K562 (cell line): Measurements from ENCODE around the gene ZNF280D. TPM values are rescaled to one million over a fixed set of nuclear protein-coding genes. Genes with fewer than 3 reads are reported as not detected.

Source experiments
- ATAC-seq: fragments of 200-7000 bp; cut with Tn5 transposase; 3 replicates; pipeline ENCODE4 v1.9.1; 2020; ENCODE audit warnings: moderate library complexity
- BruUV-seq: library from RNA; stranded (reverse); fragments of 400-500 nt; replicated peaks from 2 replicates; lab custom pipeline; 2021; lab: Mats Ljungman, UMichigan
- CTCF ChIA-PET: fragments of 300-600 bp; formaldehyde crosslinking; extraction: SDS; loops from one replicate; lab custom pipeline; 2021; ENCODE audit warnings: low intra/inter-chr PET ratio; lab: Yijun Ruan, JAX
- POLR2A ChIA-PET: fragments of 300-600, 350-650 bp; sonication (Branson Sonifier 250); formaldehyde crosslinking; extraction: SDS; loops from one replicate; lab custom pipeline; 2021; ENCODE audit warnings: antibody characterized with exemption, inconsistent platforms; lab: Yijun Ruan, JAX
- DNase-seq, 4 experiments: peaks; one replicate each; pipeline versions ENCODE4 v3.0.0 to v3.0.0-alpha.2; 2011 to 2018; ENCODE audit warnings: low spot score in 3 of 4, mixed read lengths in 3 of 4; ENCODE audit errors: extremely low read depth in 1 of 4
- FAIRE-seq: peaks from 2 replicates; lab custom pipeline; 2011; peaks lifted over from hg19 to GRCh38; lab: Jason Lieb, UNC
- H2AFZ ChIP-seq: 2 replicates; pipeline ENCODE4 v1.6.0; 2011; ENCODE audit warnings: low read depth, low read length, control low read depth, inconsistent platforms
- H3K27ac ChIP-seq: fragments of 200-600 bp; 3 replicates; pipeline ENCODE4 v1.8.0; 2011; ENCODE audit warnings: low read depth, mild to moderate bottlenecking, control low read depth, inconsistent platforms, low read length, moderate library complexity, mixed read lengths; ENCODE audit errors: extremely low read depth
- H3K27me3 ChIP-seq, 2 experiments: fragments of 300-600 bp in 1 of 2; 2 replicates in 1 of 2; 3 replicates in 1 of 2; pipeline versions ENCODE4 v1.6.0 to v1.8.0; 2011; ENCODE audit warnings: inconsistent platforms in 2 of 2, low read length in 2 of 2, mild to moderate bottlenecking in 1 of 2, mixed read lengths in 1 of 2, moderate library complexity in 1 of 2; ENCODE audit not compliant: control insufficient read depth in 2 of 2, insufficient read depth in 2 of 2
- H3K36me3 ChIP-seq: fragments of 300-600 bp; 3 replicates; pipeline ENCODE4 v1.8.0; 2011; ENCODE audit warnings: mild to moderate bottlenecking, low read length, inconsistent platforms; ENCODE audit not compliant: control insufficient read depth, insufficient read depth
- H3K4me1 ChIP-seq, 2 experiments: fragments of 200-600 bp in 1 of 2; replicated peaks in 1 of 2; 2 replicates in 1 of 2; 3 replicates in 1 of 2; pipeline versions ENCODE4 v1.5.1 to v1.8.0; 2011; ENCODE audit warnings: inconsistent platforms in 2 of 2, low read length in 2 of 2, mild to moderate bottlenecking in 1 of 2, mixed read lengths in 1 of 2, moderate library complexity in 1 of 2; ENCODE audit not compliant: control insufficient read depth in 2 of 2, insufficient read depth in 2 of 2
- H3K4me2 ChIP-seq: 2 replicates; pipeline ENCODE4 v1.6.1; 2011; ENCODE audit warnings: low read length, control low read depth, inconsistent platforms, mixed read lengths; ENCODE audit not compliant: insufficient read depth
- H3K4me3 ChIP-seq: fragments of 200-600 bp; sonication (generic), shearing (Covaris generic); 2 replicates; pipeline ENCODE4 v1.5.1; 2016; ENCODE audit warnings: control low read depth, inconsistent platforms
- H3K79me2 ChIP-seq: fragments of 200-600 bp; 3 replicates; pipeline ENCODE4 v1.8.0; 2011; ENCODE audit warnings: low read length, inconsistent platforms; ENCODE audit not compliant: control insufficient read depth, insufficient read depth
- H3K9ac ChIP-seq, 2 experiments: 2 replicates each; pipeline versions ENCODE4 v1.6.0 to v1.6.1; 2011; ENCODE audit warnings: low read depth in 2 of 2, low read length in 2 of 2, control low read depth in 1 of 2, inconsistent platforms in 1 of 2, mild to moderate bottlenecking in 1 of 2, mixed read lengths in 1 of 2; ENCODE audit not compliant: insufficient read depth in 1 of 2
- H3K9me1 ChIP-seq: one replicate; pipeline ENCODE4 v1.6.0; 2011; ENCODE audit warnings: inconsistent platforms, mild to moderate bottlenecking, low read length, moderate library complexity; ENCODE audit not compliant: control insufficient read depth, insufficient read depth
- H3K9me3 ChIP-seq: replicated peaks from 2 replicates; pipeline ENCODE4 v1.5.1; 2011; ENCODE audit warnings: low read depth, low read length, inconsistent platforms; ENCODE audit not compliant: control insufficient read depth, insufficient read depth
- H4K20me1 ChIP-seq: replicated peaks from 2 replicates; pipeline ENCODE4 v1.6.1; 2011; ENCODE audit warnings: low read length, inconsistent platforms, mixed read lengths; ENCODE audit not compliant: control insufficient read depth, insufficient read depth
- ARID2 ChIP-seq: fragments of 450-650 bp; IDR thresholded peaks from 2 replicates; pipeline ENCODE4 v1.6.1; 2017; ENCODE audit warnings: antibody characterized with exemption, mild to moderate bottlenecking
- CBX2 ChIP-seq: fragments of 200-600 bp; sonication (generic); IDR thresholded peaks from one replicate; pipeline ENCODE4 v1.6.1; 2012; ENCODE audit warnings: mild to moderate bottlenecking, low read length, inconsistent platforms; ENCODE audit not compliant: insufficient read depth, poor library complexity, severe bottlenecking
- ELF4 ChIP-seq: fragments of 450-650 bp; formaldehyde crosslinking; IDR thresholded peaks from 2 replicates; pipeline ENCODE4 v1.4.0; 2022; ENCODE audit warnings: missing genetic modification characterization
- ETV6 ChIP-seq, 3 experiments: fragments of 150-350 bp in 1 of 3; sonication (generic) in 1 of 3; formaldehyde crosslinking in 1 of 3; IDR thresholded peaks; 2 replicates each; pipeline versions ENCODE4 v1.6.1 to v1.8.0; 2014 to 2022; ENCODE audit warnings: borderline replicate concordance in 2 of 3, low read depth in 2 of 3, antibody characterized with exemption in 1 of 3, low read length in 1 of 3, mild to moderate bottlenecking in 1 of 3, missing genetic modification reagents in 1 of 3
- HMGXB4 ChIP-seq: sonication (generic); formaldehyde crosslinking; IDR thresholded peaks from 2 replicates; pipeline ENCODE4 v1.8.1; 2023; ENCODE audit warnings: mild to moderate bottlenecking, missing genetic modification reagents
- ZKSCAN1 ChIP-seq: fragments of 150-350 bp; IDR thresholded peaks from 2 replicates; pipeline ENCODE4 v1.6.1; 2016; ENCODE audit warnings: low read depth, low read length
- ZNF121 ChIP-seq: sonication (generic); formaldehyde crosslinking; conservative IDR thresholded peaks from 2 replicates; pipeline ENCODE4 v1.8.0; 2022; ENCODE audit warnings: missing genetic modification reagents
- WGBS: fragments of 100-300 bp; shearing (Covaris generic); methylation state at CpG from one replicate; pipeline ENCODE4 v1.1.6; 2016; ENCODE audit warnings: low coverage, mixed read lengths; ENCODE audit not compliant: insufficient coverage; ENCODE audit errors: missing lambda C conversion rate; 5-methylcytosine and 5-hydroxymethylcytosine counted together
- in situ Hi-C: fragments of 300-500 bp; cut with MboI; formaldehyde crosslinking; loops from 4 replicates; pipeline ENCODE4 v1.15.0; 2018; ENCODE audit warnings: inconsistent platforms, mixed read lengths
- intact Hi-C: fragments of 100-400 bp; cut with micrococcal nuclease; formaldehyde crosslinking; loops from 2 replicates; pipeline ENCODE4 v1.14.2; 2022
- polyA plus RNA-seq, 8 experiments: library from polyadenylated mRNA; depleted of rRNA in 4 of 8; stranded (reverse) in 5 of 8; unstranded in 3 of 8; fragments of >200 nt; fragmentation: Nextera tagmentation in 2 of 8; fragmentation: Illumina TruSeq in 1 of 8; extraction: Ambion mirVana in 2 of 8; extraction: Trizol in 1 of 8; gene quantifications; 2 replicates each; pipeline versions ENCODE4 v1.2.1 to v1.2.3, GENCODE V29; 2011 to 2014; ENCODE audit warnings: inconsistent platforms in 1 of 8, missing spikeins in 1 of 8
- total RNA-seq, 7 experiments: library from RNA; depleted of rRNA in 6 of 7; stranded (reverse); fragments of >200 nt in 6 of 7; fragmentation: Illumina TruSeq in 2 of 7; extraction: Trizol in 2 of 7; gene quantifications; 2 replicates each; pipeline versions ENCODE4 v1.2.1 to v1.2.3, GENCODE V29; 2011 to 2021; ENCODE audit warnings: low replicate concordance in 1 of 7
- TF ChIP-seq, protein P1 (sequence below): sonication (generic); formaldehyde crosslinking; IDR thresholded peaks from 2 replicates; pipeline ENCODE4 v1.8.0; 2022; ENCODE audit warnings: mild to moderate bottlenecking, missing genetic modification reagents
- TF ChIP-seq, protein P2 (sequence below): fragments of 450-650 bp; IDR thresholded peaks from 2 replicates; pipeline ENCODE4 v1.6.1; 2016; ENCODE audit warnings: mild to moderate bottlenecking
- TF ChIP-seq, protein P3 (sequence below): fragments of 250-450 bp; sonication (Bioruptor Pico); IDR thresholded peaks from 2 replicates; pipeline ENCODE4 v1.4.0; 2020

Gene ZNF280D
- total and polyA plus RNA-seq, 9 of the 15 experiments (the other 6 are each of a cell fraction or from before 2014, with no cell fraction given) = 8.3 to 21.8 (median 18.4) TPM

DNA sequence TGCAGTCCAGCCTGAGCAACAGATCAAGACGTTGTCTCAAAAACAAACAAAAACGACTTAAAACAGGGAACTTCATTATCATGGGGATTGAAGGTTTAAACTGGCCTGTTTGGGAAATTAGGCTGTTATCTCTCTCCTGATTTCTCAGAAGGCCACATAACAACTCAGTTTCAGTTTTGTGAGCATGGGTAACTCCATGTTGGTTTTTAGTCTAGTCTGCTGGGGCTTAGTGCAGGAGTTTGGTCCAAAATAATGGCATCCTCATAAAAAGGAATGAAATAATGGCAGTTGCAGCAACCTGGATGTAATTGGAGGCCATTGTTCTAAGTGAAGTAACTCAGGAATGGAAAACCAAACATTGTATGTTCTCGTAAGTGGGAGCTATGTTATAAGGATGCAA is 2.3 kb upstream of the ZNF280D start:
- Histone ChIP-seq H3K9me3 (no peaks in the 10 kb centered on the region), H3K4me2 (no peak overlapping the region), H3K36me3 (no peaks in the 10 kb centered on the region), H3K9me1 (no peaks in the 10 kb centered on the region), H3K27ac (no peak overlapping the region), H3K4me3 (no peak overlapping the region), H4K20me1 (no peaks in the 10 kb centered on the region), H3K79me2 (peaks cover 24% of the 10 kb centered on the region), H3K4me1 (peaks cover 16 to 58% of the 10 kb centered on the region in 2 experiments), H3K27me3 (no peaks in the 10 kb centered on the region), H2AFZ (peak overlapping the region; percentile 5; the same call in 1 of the 2 replicates), H3K9ac (no peak overlapping the region)
- POLR2A ChIA-PET = interaction anchor here (0.8 to 1.7 kb wide), 3 partner anchors 11 to 27 kb away, joined by 3 to 4 read pairs (median 4); no protein-coding TSS in a partner anchor
- FAIRE-seq (no peak), ATAC-seq (no peak), DNase-seq (no peak)
- in situ Hi-C loops = no loop called here
- CTCF ChIA-PET = no interaction called here
- BruUV-seq = no TSS peak
- WGBS = 33% methylated on average over 3 of the region's 3 CpGs
- intact Hi-C loops = loop anchor here (5.0 to 10.0 kb wide), 2 partner anchors 67 to 129 kb away; no protein-coding TSS in a partner anchor
- TF ChIP-seq ZKSCAN1 (no peak), ARID2 (no peak), ETV6 (IDR thresholded peaks at IDR 0.05; ENCODE audit: borderline replicate concordance in 1 of 2, low read depth in 2 of 2, low read length in 1 of 2) (no peak), ETV6 (CRISPR knock-in tag; IDR thresholded peaks at IDR 0.05; ENCODE audit: borderline replicate concordance) (no peak), CBX2 (no peak), ZNF121 (CRISPR knock-in tag) (no peak), ELF4 (CRISPR knock-in tag) (peak; percentile 55; the same call in 1 of the 2 replicates), HMGXB4 (CRISPR knock-in tag) (no peak)
- TF ChIP-seq, protein P1, sequence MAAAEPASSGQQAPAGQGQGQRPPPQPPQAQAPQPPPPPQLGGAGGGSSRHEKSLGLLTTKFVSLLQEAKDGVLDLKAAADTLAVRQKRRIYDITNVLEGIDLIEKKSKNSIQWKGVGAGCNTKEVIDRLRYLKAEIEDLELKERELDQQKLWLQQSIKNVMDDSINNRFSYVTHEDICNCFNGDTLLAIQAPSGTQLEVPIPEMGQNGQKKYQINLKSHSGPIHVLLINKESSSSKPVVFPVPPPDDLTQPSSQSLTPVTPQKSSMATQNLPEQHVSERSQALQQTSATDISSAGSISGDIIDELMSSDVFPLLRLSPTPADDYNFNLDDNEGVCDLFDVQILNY (CRISPR knock-in tag) = no peak
- TF ChIP-seq, protein P2, sequence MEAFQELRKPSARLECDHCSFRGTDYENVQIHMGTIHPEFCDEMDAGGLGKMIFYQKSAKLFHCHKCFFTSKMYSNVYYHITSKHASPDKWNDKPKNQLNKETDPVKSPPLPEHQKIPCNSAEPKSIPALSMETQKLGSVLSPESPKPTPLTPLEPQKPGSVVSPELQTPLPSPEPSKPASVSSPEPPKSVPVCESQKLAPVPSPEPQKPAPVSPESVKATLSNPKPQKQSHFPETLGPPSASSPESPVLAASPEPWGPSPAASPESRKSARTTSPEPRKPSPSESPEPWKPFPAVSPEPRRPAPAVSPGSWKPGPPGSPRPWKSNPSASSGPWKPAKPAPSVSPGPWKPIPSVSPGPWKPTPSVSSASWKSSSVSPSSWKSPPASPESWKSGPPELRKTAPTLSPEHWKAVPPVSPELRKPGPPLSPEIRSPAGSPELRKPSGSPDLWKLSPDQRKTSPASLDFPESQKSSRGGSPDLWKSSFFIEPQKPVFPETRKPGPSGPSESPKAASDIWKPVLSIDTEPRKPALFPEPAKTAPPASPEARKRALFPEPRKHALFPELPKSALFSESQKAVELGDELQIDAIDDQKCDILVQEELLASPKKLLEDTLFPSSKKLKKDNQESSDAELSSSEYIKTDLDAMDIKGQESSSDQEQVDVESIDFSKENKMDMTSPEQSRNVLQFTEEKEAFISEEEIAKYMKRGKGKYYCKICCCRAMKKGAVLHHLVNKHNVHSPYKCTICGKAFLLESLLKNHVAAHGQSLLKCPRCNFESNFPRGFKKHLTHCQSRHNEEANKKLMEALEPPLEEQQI = no peak
- TF ChIP-seq, protein P3, sequence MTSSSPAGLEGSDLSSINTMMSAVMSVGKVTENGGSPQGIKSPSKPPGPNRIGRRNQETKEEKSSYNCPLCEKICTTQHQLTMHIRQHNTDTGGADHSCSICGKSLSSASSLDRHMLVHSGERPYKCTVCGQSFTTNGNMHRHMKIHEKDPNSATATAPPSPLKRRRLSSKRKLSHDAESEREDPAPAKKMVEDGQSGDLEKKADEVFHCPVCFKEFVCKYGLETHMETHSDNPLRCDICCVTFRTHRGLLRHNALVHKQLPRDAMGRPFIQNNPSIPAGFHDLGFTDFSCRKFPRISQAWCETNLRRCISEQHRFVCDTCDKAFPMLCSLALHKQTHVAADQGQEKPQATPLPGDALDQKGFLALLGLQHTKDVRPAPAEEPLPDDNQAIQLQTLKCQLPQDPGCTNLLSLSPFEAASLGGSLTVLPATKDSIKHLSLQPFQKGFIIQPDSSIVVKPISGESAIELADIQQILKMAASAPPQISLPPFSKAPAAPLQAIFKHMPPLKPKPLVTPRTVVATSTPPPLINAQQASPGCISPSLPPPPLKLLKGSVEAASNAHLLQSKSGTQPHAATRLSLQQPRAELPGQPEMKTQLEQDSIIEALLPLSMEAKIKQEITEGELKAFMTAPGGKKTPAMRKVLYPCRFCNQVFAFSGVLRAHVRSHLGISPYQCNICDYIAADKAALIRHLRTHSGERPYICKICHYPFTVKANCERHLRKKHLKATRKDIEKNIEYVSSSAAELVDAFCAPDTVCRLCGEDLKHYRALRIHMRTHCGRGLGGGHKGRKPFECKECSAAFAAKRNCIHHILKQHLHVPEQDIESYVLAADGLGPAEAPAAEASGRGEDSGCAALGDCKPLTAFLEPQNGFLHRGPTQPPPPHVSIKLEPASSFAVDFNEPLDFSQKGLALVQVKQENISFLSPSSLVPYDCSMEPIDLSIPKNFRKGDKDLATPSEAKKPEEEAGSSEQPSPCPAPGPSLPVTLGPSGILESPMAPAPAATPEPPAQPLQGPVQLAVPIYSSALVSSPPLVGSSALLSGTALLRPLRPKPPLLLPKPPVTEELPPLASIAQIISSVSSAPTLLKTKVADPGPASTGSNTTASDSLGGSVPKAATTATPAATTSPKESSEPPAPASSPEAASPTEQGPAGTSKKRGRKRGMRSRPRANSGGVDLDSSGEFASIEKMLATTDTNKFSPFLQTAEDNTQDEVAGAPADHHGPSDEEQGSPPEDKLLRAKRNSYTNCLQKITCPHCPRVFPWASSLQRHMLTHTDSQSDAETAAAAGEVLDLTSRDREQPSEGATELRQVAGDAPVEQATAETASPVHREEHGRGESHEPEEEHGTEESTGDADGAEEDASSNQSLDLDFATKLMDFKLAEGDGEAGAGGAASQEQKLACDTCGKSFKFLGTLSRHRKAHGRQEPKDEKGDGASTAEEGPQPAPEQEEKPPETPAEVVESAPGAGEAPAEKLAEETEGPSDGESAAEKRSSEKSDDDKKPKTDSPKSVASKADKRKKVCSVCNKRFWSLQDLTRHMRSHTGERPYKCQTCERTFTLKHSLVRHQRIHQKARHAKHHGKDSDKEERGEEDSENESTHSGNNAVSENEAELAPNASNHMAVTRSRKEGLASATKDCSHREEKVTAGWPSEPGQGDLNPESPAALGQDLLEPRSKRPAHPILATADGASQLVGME = peak; percentile 95
